ENCODE data around the gene CCL20. TPM values are rescaled to one million over a fixed set of nuclear protein-coding genes. Genes with fewer than 3 reads are reported as not detected.

The CCL20 gene
- total RNA-seq, 1 experiment from 2014 or later, result 3.5 TPM

GRCh38 chr2:227819398-227819697 lies 5.7 kb downstream of the CCL20 start:
- CTCF ChIA-PET, result interaction anchor here (0.6 kb wide), 1 partner anchor 13 kb away, joined by 4 read pairs; no protein-coding TSS in a partner anchor
- H3K36me3 ChIP-seq (ENCODE audit: control insufficient read depth, insufficient read depth, low read length), result no peaks in the 10 kb centered on the region
- H3K4me3 ChIP-seq (ENCODE audit: low read depth, low read length), result no peak overlapping the region
- H3K4me3 Mint-ChIP-seq (ENCODE audit: unreplicated experiment), result no peak overlapping the region
- no peaks in the 10 kb centered on the region for H3K27me3 Mint-ChIP-seq (ENCODE audit: insufficient read depth, unreplicated experiment)
- TF ChIP-seq, protein P1, sequence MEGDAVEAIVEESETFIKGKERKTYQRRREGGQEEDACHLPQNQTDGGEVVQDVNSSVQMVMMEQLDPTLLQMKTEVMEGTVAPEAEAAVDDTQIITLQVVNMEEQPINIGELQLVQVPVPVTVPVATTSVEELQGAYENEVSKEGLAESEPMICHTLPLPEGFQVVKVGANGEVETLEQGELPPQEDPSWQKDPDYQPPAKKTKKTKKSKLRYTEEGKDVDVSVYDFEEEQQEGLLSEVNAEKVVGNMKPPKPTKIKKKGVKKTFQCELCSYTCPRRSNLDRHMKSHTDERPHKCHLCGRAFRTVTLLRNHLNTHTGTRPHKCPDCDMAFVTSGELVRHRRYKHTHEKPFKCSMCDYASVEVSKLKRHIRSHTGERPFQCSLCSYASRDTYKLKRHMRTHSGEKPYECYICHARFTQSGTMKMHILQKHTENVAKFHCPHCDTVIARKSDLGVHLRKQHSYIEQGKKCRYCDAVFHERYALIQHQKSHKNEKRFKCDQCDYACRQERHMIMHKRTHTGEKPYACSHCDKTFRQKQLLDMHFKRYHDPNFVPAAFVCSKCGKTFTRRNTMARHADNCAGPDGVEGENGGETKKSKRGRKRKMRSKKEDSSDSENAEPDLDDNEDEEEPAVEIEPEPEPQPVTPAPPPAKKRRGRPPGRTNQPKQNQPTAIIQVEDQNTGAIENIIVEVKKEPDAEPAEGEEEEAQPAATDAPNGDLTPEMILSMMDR (IDR thresholded peaks at IDR 0.05; ENCODE audit: insufficient read depth in 1 of 2, low read depth in 1 of 2, low read length in 1 of 2, severe bottlenecking in 1 of 2, unreplicated experiment in 1 of 2), result no peak
- peaks cover 25% of the 10 kb centered on the region for H3K9me3 Mint-ChIP-seq (ENCODE audit: unreplicated experiment)
- H3K4me1 Mint-ChIP-seq (ENCODE audit: low read depth, unreplicated experiment), result peaks cover 26% of the 10 kb centered on the region
- no peak for DNase-seq
- no peaks in the 10 kb centered on the region for H3K9me3 ChIP-seq
- no peaks in the 10 kb centered on the region for H3K36me3 Mint-ChIP-seq (ENCODE audit: insufficient read depth, unreplicated experiment)
- H3K4me1 ChIP-seq, result peaks cover 9% of the 10 kb centered on the region
- H3K27me3 ChIP-seq (replicated peaks; ENCODE audit: control insufficient read depth, insufficient read depth, low read length), result no peaks in the 10 kb centered on the region
- H3K27ac Mint-ChIP-seq (ENCODE audit: unreplicated experiment), result no peak overlapping the region
- POLR2A ChIA-PET, result no interaction called here
- no TSS peak for BruUV-seq (replicated peaks)
- intact Hi-C loops (cut with micrococcal nuclease; ENCODE audit: unreplicated experiment), result no loop called here

GRCh38 chr2:227821043-227821942 lies 7.7 kb downstream of the CCL20 start:
- Mint-ChIP-seq H3K9me3 (ENCODE audit: unreplicated experiment) (peaks cover 25% of the 10 kb centered on the region), H3K27ac (ENCODE audit: unreplicated experiment) (no peak overlapping the region), H3K36me3 (ENCODE audit: insufficient read depth, unreplicated experiment) (no peaks in the 10 kb centered on the region), H3K4me1 (ENCODE audit: low read depth, unreplicated experiment) (peaks cover 31% of the 10 kb centered on the region), H3K4me3 (ENCODE audit: unreplicated experiment) (no peak overlapping the region), H3K27me3 (ENCODE audit: insufficient read depth, unreplicated experiment) (no peaks in the 10 kb centered on the region)
- TF ChIP-seq, protein P1 (IDR thresholded peaks at IDR 0.05; ENCODE audit: insufficient read depth in 1 of 2, low read depth in 1 of 2, low read length in 1 of 2, severe bottlenecking in 1 of 2, unreplicated experiment in 1 of 2), result no peak
- ChIA-PET POLR2A (no interaction called here), CTCF (no interaction called here)
- peaks cover 9% of the 10 kb centered on the region; the same call in 1 of the 2 replicates for H3K4me1 ChIP-seq
- no peaks in the 10 kb centered on the region for H3K36me3 ChIP-seq (ENCODE audit: control insufficient read depth, insufficient read depth, low read length)
- H3K27me3 ChIP-seq (replicated peaks; ENCODE audit: control insufficient read depth, insufficient read depth, low read length), result no peaks in the 10 kb centered on the region
- no TSS peak for BruUV-seq (replicated peaks)
- intact Hi-C loops (cut with micrococcal nuclease; ENCODE audit: unreplicated experiment), result no loop called here
- no peak for DNase-seq
- H3K4me3 ChIP-seq (ENCODE audit: low read depth, low read length), result no peak overlapping the region
- H3K9me3 ChIP-seq, result no peaks in the 10 kb centered on the region

DNA sequence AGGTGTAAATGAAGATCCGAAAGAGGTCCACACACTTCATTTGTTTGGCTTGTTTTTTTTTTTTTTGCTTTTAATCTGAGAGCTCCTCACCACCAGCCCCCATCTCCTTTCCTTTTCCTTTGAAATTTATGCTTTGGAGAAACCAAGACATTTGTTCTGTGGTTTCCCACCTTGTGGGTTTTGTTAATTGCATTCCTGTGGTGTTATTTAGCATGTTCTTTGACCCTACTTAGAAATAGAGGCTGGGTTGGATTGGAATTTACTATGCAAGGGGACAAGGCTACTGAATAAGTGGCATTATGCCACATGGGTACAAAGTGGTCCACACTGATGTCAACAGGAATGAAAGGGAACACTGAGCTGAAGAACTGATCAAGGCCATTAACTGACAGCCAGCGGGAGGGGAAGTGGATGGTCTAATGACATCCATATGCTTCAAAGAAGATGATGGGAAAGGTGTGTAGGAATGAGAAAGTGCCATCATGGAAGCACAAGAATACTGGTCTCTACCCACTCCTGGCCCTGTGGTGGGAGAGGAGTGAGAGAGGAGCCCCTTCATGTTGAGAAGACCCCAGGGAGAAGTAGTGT lies 8.9 kb downstream of the CCL20 start:
- H3K4me1 ChIP-seq, result peaks cover 9% of the 10 kb centered on the region; the same call in 1 of the 2 replicates
- no peaks in the 10 kb centered on the region for H3K36me3 ChIP-seq (ENCODE audit: control insufficient read depth, insufficient read depth, low read length)
- Mint-ChIP-seq H3K27me3 (ENCODE audit: insufficient read depth, unreplicated experiment) (no peaks in the 10 kb centered on the region), H3K36me3 (ENCODE audit: insufficient read depth, unreplicated experiment) (no peaks in the 10 kb centered on the region), H3K9me3 (ENCODE audit: unreplicated experiment) (peaks cover 25% of the 10 kb centered on the region), H3K27ac (ENCODE audit: unreplicated experiment) (no peak overlapping the region), H3K4me1 (ENCODE audit: low read depth, unreplicated experiment) (peaks cover 37% of the 10 kb centered on the region), H3K4me3 (ENCODE audit: unreplicated experiment) (no peak overlapping the region)
- no peak overlapping the region for H3K4me3 ChIP-seq (ENCODE audit: low read depth, low read length)
- no peaks in the 10 kb centered on the region for H3K27me3 ChIP-seq (replicated peaks; ENCODE audit: control insufficient read depth, insufficient read depth, low read length)
- TF ChIP-seq, protein P1 (IDR thresholded peaks at IDR 0.05; ENCODE audit: insufficient read depth in 1 of 2, low read depth in 1 of 2, low read length in 1 of 2, severe bottlenecking in 1 of 2, unreplicated experiment in 1 of 2), result no peak
- no peak for DNase-seq
- POLR2A ChIA-PET, result no interaction called here
- no peaks in the 10 kb centered on the region for H3K9me3 ChIP-seq
- intact Hi-C loops (cut with micrococcal nuclease; ENCODE audit: unreplicated experiment), result no loop called here
- CTCF ChIA-PET, result no interaction called here
- BruUV-seq (replicated peaks), result no TSS peak

Data from Caco-2 (cell line).